ENCODE measurements around the gene GOLGA3.

Gene GOLGA3

GRCh38 chr12:132719141-132719953, 109.3 kb downstream of the GOLGA3 start:
- DNase-seq (ENCODE audit: low spot score): no peak

All from CD4-positive, alpha-beta T cell treated with Interleukin-2 at 100 ng/mL for 4 hours (primary cell).